ENCODE results near the gene LRMDA. TPM values are rescaled to one million over a fixed set of nuclear protein-coding genes. Genes with fewer than 3 reads are reported as not detected.

Gene LRMDA
- total and polyA plus RNA-seq, 2 donors (not counting 1 experiment from before 2014, with no cell fraction given): 0.12 TPM; not detected in 1

GRCh38 chr10:75738924-75739323 lies 307.5 kb downstream of the LRMDA start:
- Mint-ChIP-seq H3K4me3 (no peak overlapping the region), H3K27ac (no peak overlapping the region), H3K4me1 (no peaks in the 10 kb centered on the region), H3K9me3 (ENCODE audit: insufficient read depth) (no peaks in the 10 kb centered on the region), H3K27me3 (no peaks in the 10 kb centered on the region)
- Histone ChIP-seq H3K4me3 (ENCODE audit: control extremely low read depth in 1 of 5, extremely low read depth in 1 of 5, insufficient read depth in 1 of 5, low read depth in 2 of 5, low read length in 4 of 5) (no peak overlapping the region), H3K27ac (ENCODE audit: low read length in 2 of 2) (no peak overlapping the region), H2AFZ (ENCODE audit: insufficient read depth, low read depth, low read length, poor library complexity, severe bottlenecking) (no peak overlapping the region), H3K36me3 (replicated peaks in 1 of 2; ENCODE audit: control extremely low read depth in 1 of 2, control insufficient read depth in 1 of 2, extremely low read depth in 1 of 2, insufficient read depth in 2 of 2, low read length in 1 of 2) (no peaks in the 10 kb centered on the region), H3K9ac (ENCODE audit: low read length) (no peak overlapping the region), H3K9me3 (ENCODE audit: control extremely low read depth in 1 of 3, control insufficient read depth in 2 of 3, insufficient read depth in 1 of 3, low read length in 2 of 3) (no peaks in the 10 kb centered on the region), H3K79me2 (ENCODE audit: control insufficient read depth, insufficient read depth, low read length) (no peaks in the 10 kb centered on the region), H4K20me1 (ENCODE audit: control insufficient read depth, insufficient read depth, low read length, poor library complexity, severe bottlenecking) (no peaks in the 10 kb centered on the region), H3K4me2 (replicated peaks; ENCODE audit: low read depth, low read length, poor library complexity, severe bottlenecking) (no peak overlapping the region), H3K27me3 (replicated peaks in 1 of 4; ENCODE audit: control extremely low read depth in 1 of 4, control insufficient read depth in 3 of 4, insufficient read depth in 4 of 4, low read length in 3 of 4) (no peaks in the 10 kb centered on the region), H3K4me1 (ENCODE audit: control insufficient read depth in 2 of 2, insufficient read depth in 2 of 2, low read length in 2 of 2) (no peaks in the 10 kb centered on the region)
- ATAC-seq (ENCODE audit: low read depth): no peak
- POLR2A ChIA-PET: no interaction called here
- 83% methylated on average over 4 of the region's 9 CpGs for WGBS (ENCODE audit: insufficient coverage)
- no peak for TF ChIP-seq EZH2 (IDR thresholded peaks at IDR 0.05; ENCODE audit: borderline replicate concordance, insufficient read depth, low read depth, low read length, poor library complexity, severe bottlenecking)
- TF ChIP-seq, protein P1, sequence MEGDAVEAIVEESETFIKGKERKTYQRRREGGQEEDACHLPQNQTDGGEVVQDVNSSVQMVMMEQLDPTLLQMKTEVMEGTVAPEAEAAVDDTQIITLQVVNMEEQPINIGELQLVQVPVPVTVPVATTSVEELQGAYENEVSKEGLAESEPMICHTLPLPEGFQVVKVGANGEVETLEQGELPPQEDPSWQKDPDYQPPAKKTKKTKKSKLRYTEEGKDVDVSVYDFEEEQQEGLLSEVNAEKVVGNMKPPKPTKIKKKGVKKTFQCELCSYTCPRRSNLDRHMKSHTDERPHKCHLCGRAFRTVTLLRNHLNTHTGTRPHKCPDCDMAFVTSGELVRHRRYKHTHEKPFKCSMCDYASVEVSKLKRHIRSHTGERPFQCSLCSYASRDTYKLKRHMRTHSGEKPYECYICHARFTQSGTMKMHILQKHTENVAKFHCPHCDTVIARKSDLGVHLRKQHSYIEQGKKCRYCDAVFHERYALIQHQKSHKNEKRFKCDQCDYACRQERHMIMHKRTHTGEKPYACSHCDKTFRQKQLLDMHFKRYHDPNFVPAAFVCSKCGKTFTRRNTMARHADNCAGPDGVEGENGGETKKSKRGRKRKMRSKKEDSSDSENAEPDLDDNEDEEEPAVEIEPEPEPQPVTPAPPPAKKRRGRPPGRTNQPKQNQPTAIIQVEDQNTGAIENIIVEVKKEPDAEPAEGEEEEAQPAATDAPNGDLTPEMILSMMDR (IDR thresholded peaks at IDR 0.05): no peak
- intact Hi-C loops (cut with micrococcal nuclease): no loop called here
- DNase-seq: no peak
- CTCF ChIA-PET: no interaction called here

GRCh38 chr10:75739414-75740143 lies 308.2 kb downstream of the LRMDA start:
- H3K9me3 ChIP-seq (ENCODE audit: control extremely low read depth in 1 of 3, control insufficient read depth in 2 of 3, insufficient read depth in 1 of 3, low read length in 2 of 3): no peaks in the 10 kb centered on the region
- H3K27ac ChIP-seq (ENCODE audit: low read length in 2 of 2): no peak overlapping the region
- H3K79me2 ChIP-seq (ENCODE audit: control insufficient read depth, insufficient read depth, low read length): no peaks in the 10 kb centered on the region
- H3K4me2 ChIP-seq (replicated peaks; ENCODE audit: low read depth, low read length, poor library complexity, severe bottlenecking): no peak overlapping the region
- intact Hi-C loops (cut with micrococcal nuclease): no loop called here
- H3K9me3 Mint-ChIP-seq (ENCODE audit: insufficient read depth): no peaks in the 10 kb centered on the region
- H3K27me3 Mint-ChIP-seq: no peaks in the 10 kb centered on the region
- H3K9ac ChIP-seq (ENCODE audit: low read length): no peak overlapping the region
- no peak overlapping the region for H3K4me3 ChIP-seq (ENCODE audit: control extremely low read depth in 1 of 5, extremely low read depth in 1 of 5, insufficient read depth in 1 of 5, low read depth in 2 of 5, low read length in 4 of 5)
- DNase-seq (no peak), ATAC-seq (ENCODE audit: low read depth) (no peak)
- H4K20me1 ChIP-seq (ENCODE audit: control insufficient read depth, insufficient read depth, low read length, poor library complexity, severe bottlenecking): no peaks in the 10 kb centered on the region
- H3K27me3 ChIP-seq (replicated peaks in 1 of 4; ENCODE audit: control extremely low read depth in 1 of 4, control insufficient read depth in 3 of 4, insufficient read depth in 4 of 4, low read length in 3 of 4): no peaks in the 10 kb centered on the region
- no peak overlapping the region for H2AFZ ChIP-seq (ENCODE audit: insufficient read depth, low read depth, low read length, poor library complexity, severe bottlenecking)
- no peak for TF ChIP-seq EZH2 (IDR thresholded peaks at IDR 0.05; ENCODE audit: borderline replicate concordance, insufficient read depth, low read depth, low read length, poor library complexity, severe bottlenecking)
- TF ChIP-seq, protein P1 (IDR thresholded peaks at IDR 0.05): no peak
- H3K4me3 Mint-ChIP-seq: no peak overlapping the region
- ChIA-PET POLR2A (no interaction called here), CTCF (no interaction called here)
- no peaks in the 10 kb centered on the region for H3K4me1 ChIP-seq (ENCODE audit: control insufficient read depth in 2 of 2, insufficient read depth in 2 of 2, low read length in 2 of 2)
- 93% methylated on average over 2 of the region's 8 CpGs for WGBS (ENCODE audit: insufficient coverage)
- no peaks in the 10 kb centered on the region for H3K36me3 ChIP-seq (replicated peaks in 1 of 2; ENCODE audit: control extremely low read depth in 1 of 2, control insufficient read depth in 1 of 2, extremely low read depth in 1 of 2, insufficient read depth in 2 of 2, low read length in 1 of 2)
- H3K27ac Mint-ChIP-seq: no peak overlapping the region
- H3K4me1 Mint-ChIP-seq: no peaks in the 10 kb centered on the region
